ENCODE results near the gene ALPK3. TPM values are rescaled to one million over a fixed set of nuclear protein-coding genes. Genes with fewer than 3 reads are reported as not detected.

Gene ALPK3
- polyA plus RNA-seq, 1 donor: 92.1 TPM

GRCh38 chr15:84922530-84922929, 105.4 kb downstream of the ALPK3 start:
- DNase-seq (ENCODE audit: low read depth): no peak

Other genes with a start within 250 kb of the ALPK3 start
- gene ZSCAN2, start 216.3 kb upstream of the ALPK3 start, polyA plus RNA-seq (ENCODE audit: insufficient read length): 11.7 TPM
- 16.9 TPM for gene WDR73, start 163.1 kb upstream of the ALPK3 start, polyA plus RNA-seq (ENCODE audit: insufficient read length)
- gene NMB, start 159.2 kb upstream of the ALPK3 start, polyA plus RNA-seq (ENCODE audit: insufficient read length): 1.5 TPM
- 321 TPM for gene SEC11A, start 101.2 kb upstream of the ALPK3 start, polyA plus RNA-seq (ENCODE audit: insufficient read length)
- 22.2 TPM for gene ZNF592, start 68.8 kb upstream of the ALPK3 start, polyA plus RNA-seq (ENCODE audit: insufficient read length)
- gene SLC28A1, start 67.3 kb downstream of the ALPK3 start, polyA plus RNA-seq (ENCODE audit: insufficient read length): 0.39 TPM
- gene PDE8A, start 164.5 kb downstream of the ALPK3 start, polyA plus RNA-seq (ENCODE audit: insufficient read length): 25.6 TPM